SIG-M5 (cell line): Measurements from ENCODE around the gene TMEM89.
A peak's percentile ranks its signal among the peaks of the same experiment; 100 is the strongest.

Experiments
- DNase-seq: peaks from one replicate; lab custom pipeline; 2025; lab: John Stamatoyannopoulos, UW

TMEM89 gene

DNA sequence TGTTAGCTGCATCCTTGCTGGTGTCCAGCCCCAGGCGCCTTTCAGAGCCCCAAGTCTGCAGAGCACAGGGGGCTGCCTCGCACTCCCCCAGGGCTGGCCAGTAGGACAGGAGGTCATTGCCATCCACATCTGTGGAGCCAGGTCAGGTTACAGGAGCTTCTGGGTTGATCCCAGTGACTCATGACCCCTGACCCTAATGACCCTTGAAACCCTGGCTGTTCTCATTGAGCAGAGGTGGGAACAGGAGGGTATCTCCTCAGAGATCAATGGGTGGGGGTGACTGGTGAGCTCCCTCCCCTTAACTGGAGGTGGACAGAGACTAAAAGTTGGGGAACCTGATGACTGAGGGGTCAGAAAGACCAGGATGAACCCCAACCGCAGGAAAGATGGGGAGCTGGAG, 19.8 kb upstream of the TMEM89 start:
- no peak for DNase-seq

DNA sequence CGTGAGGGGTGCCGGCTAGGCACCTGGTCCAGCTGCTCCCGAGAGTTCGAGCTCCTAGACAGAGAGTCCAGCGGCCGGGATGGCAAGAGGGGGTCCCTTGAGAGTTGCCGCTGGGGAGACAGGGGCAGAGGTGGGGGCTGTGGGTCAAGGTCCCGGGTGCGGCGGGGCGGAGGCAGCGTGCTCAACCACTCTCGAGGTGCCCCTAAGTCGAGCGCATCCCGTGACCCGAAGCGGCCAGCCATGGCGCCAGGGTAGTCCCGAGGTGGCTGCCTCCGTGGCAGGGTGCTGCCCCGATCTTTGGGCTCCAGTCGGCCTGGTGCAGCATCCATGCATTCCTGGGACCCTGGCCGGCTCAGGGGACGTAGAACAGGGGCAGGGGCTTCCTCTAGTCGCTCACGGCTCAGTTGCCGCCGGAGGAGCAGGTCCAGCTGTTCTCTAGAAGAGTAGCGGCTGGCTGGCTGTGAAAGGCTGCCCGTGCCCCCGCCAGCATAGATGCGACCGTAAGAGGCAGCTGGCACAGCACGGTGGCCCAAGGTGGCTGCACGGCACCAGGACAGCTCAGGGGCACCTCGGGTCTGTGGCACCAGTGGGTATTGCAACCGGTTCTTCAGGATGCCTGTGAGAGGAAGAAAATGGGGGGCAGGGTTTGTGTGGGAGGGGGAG, 18.5 kb upstream of the TMEM89 start:
- no peak for DNase-seq

GRCh38 chr3:48637305-48637704, 15.7 kb upstream of the TMEM89 start:
- DNase-seq = no peak

- no peak for DNase-seq
These were observed 14.6 kb upstream of the TMEM89 start for GRCh38 chr3:48636149-48636655.

- peak; percentile 56 for DNase-seq
These were observed 13.9 kb upstream of the TMEM89 start, which contains the start of gene SLC26A6 for GRCh38 chr3:48635222-48636021. TSS of gene SLC26A6 (minus strand) at chr3:48635461. CDS start at chr3:48635393, 68 bp downstream.

- no peak for DNase-seq
These were observed 13.2 kb upstream of the TMEM89 start for GRCh38 chr3:48634661-48635221.

- no peak for DNase-seq
These were observed 12.2 kb upstream of the TMEM89 start for GRCh38 chr3:48633743-48634142.

DNA sequence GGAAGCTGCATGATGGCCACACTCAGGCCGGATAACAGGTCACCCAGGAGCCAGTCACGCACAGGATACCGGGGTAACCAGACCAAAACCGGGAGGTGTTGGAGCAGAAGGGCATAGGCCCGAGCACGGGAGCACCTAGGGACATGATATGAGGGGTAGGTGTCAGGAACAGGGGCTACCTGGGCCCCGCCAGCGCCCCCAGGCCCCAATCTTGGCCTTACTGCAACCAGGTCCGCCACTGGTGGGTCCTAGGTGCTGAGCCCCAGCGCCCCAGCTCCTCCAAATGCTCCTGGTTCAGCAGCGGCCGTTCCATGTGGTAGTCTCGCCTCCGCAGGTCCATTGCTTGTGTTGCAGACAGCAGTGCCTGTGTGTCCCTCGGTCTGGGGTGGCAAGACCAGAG, 11.7 kb upstream of the TMEM89 start:
- no peak for DNase-seq

DNA sequence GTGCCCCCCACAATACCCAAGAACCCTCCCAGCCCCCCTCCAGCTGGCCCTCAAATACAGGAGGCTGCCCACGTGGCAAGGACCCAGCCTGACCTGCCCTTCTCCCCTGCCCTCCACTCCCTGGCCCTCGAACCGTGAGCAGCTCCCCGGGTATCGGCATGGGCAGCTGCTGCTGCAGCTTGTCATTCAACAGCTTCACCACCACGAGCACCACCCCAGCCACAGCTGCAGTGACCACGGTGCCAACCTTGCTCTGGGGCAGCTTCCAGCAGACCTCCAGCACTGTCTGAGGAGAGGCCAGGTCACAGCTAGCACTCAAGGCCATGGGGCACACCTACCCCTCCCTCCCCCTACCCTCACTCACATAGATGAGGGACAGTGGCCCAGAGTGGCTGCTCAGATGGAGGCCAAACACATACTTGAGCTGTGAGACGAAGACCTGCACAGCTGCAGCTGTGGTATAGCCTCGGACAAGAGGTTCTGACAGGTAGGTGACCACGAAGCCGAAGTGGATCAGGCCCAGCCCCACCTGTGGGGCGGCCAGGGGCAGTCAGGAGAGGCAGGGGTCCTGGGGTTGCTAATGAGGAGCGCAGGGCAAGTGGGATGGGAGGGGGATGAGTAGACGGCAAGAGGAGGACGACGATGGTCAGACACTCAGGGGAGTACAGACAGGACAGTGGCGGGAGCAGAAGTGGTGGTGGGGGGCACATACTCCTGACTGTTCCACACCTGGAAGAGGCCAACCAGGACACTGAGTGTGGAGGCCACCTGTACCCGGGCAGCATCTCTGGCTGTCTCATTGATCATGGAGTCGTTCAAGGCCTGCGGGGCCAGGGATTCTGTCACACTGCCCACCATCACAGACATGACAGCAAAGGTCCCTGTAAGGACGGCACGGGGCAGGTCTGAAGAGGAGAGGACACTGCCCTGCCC, 10.2 kb upstream of the TMEM89 start:
- DNase-seq = no peak

DNA sequence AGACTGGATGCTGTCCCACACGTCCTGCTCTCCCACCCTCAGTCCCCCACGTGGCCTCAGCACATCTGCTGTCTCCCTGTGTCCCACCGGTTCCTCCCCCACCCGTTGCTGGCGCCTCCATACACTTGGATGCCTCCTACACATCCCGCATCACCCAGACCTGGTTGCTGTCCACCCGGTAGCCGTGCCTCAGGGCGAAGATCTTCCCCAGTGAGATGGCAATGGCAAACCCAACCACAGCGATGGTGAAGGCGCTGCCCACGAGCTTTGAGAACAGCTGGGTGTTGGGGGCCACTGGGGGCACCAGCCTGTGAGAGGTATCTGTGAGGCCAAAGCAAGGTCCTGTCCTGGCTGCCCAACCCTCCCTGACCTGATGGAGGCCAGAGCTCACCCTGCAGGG, 9.3 kb upstream of the TMEM89 start:
- DNase-seq = no peak

DNA sequence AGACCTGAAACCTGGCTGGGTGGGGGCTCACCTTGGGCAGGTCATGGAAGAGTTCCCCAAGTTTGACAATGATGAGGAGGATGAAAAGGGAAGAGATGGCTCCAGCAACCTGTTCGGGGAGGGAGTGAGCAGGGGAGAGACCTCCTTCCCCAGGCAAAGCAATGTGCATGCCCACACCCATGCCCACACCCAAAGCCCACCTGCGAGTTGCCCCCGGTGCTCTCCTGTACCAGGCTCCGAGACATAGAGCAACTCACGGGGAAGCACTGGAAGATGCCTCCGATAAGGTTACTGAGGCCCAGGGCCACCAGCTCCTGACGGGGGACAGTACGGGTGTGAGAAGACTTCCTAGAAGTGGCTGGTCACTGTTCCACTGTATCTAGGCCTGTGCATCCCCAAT, 8.8 kb upstream of the TMEM89 start:
- DNase-seq = no peak

GRCh38 chr3:48629894-48630293, 8.3 kb upstream of the TMEM89 start:
- no peak for DNase-seq

DNA sequence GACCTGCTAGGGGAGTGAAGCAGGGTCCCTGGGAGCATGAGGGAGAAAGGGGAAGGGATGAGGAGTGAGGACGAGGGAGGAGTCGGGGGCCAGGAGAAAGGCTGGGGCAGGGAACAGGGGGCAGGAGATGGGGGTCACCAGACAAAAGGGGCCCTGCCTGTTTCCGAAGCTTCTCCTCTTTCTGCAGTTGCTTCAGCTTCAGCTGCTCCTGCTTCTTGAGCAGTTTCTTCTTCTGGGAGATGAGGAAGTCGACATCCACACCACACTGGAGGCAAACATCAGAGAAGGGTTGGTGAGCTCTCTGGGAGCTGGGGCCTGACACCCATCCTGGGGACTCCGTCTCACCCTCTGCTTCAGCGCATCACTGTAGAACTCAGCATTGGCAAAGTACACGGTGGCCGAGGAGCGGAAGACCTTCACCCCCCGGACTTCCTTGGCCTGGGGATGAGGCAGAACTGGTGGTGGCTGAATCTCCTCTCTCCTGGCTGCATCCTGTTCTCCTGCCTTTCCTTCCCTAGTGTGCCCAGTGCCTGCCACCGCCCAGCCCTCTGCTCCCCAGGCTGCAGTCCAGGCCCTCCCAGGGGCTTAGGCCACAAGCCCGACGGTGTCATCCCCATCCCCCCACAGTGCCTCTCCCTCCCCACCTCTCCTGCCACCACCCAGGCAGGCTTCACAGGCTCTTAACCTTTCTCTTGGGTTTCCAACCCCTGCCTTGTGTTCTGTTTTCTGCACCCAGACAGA, 6.9 kb upstream of the TMEM89 start:
- DNase-seq = no peak

DNA sequence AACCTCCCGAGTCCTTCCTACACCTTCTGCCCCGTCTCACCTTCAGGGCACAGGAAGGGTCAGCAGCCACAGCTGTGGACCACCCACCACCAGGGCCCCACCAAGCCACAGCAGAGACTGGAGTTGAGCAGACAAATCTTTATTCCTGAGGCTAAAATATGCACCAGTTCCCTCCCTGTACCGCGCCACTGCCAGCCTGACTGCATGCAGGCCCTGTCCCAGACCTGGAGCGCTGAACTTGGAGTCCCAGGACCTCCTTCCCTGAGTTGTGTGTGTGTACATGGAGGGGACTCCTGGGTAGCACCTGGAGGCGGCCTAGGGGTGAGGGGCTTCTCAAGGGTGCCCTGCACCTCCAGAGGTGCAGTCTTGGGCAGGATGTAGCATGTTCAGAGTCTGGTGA, 4.0 kb upstream of the TMEM89 start:
- DNase-seq = no peak

DNA sequence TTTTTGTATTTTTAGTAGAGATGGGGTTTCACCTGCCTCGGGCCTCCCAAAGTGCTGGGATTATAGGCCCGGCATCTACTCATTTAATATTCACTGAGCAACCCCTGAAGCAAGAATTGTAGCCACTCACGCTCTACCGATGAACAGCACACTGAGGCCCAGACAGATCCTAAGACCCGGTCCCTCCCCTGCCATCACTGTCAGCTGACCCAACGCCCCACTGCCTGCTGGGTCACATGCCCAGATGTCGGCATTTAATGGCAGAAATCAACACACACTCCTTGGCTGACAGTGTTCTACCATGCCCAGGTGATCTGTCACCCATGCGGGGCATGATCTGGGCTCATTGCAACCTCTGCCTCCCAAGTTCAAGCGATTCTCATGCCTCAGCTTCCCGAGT, 3.2 kb upstream of the TMEM89 start:
- no peak for DNase-seq

GRCh38 chr3:48623851-48624547, 2.4 kb upstream of the TMEM89 start:
- DNase-seq = no peak

DNA sequence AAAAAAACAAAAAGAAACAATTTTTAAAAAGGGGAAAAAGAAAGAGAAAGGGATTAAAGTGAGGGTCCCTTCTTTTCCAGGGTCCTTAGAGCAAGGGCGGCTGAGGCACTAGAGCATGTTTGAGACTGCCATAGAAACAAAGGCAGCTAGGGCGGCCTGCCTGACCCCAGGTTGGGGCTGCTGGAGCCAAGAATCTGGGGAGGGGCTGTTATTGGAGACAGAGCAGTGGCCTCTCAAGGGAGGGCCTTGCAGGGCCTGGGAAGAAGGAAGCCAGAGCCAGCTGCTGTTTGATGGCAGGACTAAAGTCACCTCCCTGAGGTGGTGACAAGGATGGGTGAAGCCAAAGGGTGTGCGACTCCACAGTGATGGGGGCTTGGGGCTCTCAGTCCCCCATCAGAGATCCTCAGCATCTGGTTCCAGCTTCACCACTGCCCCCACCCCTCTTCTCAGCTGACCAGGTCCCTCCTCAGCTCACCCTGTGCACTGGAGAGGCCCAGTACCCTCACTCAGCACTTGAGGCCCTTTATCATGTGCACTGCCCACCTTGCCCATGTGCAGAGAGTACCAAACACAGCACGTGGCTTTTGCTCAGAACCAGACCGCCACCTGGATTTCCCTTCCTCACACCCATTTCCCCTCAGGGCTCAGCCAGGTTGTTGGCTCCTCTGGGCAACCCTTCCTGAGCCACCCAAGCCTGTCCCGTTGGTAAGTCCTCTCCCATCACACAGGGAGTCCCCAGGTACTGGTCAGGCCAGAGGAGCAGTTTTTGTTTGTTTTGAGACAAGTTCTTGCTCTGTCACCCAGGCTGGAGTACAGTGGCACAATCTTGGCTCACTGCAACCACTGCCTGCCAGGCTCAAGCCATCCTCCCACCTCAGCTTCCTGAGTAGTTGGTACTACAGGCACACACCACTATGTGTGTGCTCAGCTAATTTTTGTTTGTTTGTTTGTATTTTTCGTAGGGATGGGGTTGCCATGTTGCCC, 1.7 kb downstream of the TMEM89 start:
- DNase-seq = no peak

DNA sequence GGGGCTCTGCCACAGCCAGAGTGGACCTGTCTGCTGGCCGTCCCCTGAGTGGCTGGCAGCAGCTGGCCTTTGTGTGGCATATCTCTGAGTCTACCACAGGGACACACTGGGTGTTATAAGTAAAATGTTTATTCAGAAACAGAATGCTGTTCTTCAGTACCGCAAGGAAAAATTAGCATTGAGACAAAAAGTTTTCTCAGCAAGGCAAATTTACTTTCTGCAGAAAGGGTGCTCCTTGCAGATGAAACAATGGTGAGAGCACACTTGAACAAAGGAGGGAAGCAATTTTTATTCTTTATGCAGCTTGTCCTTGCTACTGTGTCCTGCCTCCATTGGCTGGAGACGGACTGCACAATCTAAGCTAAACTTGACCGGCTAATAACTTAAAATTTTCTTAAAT, 4.0 kb downstream of the TMEM89 start:
- no peak for DNase-seq

GRCh38 chr3:48614044-48614443, 7.5 kb downstream of the TMEM89 start:
- DNase-seq = peak; percentile 36
